B cell (primary cell): Measurements from ENCODE around the gene LIPA.

ENCODE experiments used
- CTCF ChIP-seq: fragments of 200-600 bp; IDR thresholded peaks from one replicate; pipeline ENCODE4 v1.8.0; 2022; ENCODE audit warnings: antibody characterized with exemption, mild to moderate bottlenecking
- EZH2 ChIP-seq: IDR thresholded peaks from 2 replicates; pipeline ENCODE4 v1.6.1; 2012; ENCODE audit warnings: borderline replicate concordance, low read depth, mild to moderate bottlenecking, moderate library complexity, low read length; ENCODE audit not compliant: insufficient read depth, poor library complexity, severe bottlenecking

- TF ChIP-seq CTCF (no peak), EZH2 (no peak)
These were observed 12.0 kb upstream of the LIPA start for GRCh38 chr10:89263531-89263930.
